ENCODE measurements around the gene PDILT. TPM values are rescaled to one million over a fixed set of nuclear protein-coding genes. Genes with fewer than 3 reads are reported as not detected.

PDILT gene
- total and polyA plus RNA-seq, 11 donors = not detected

- Histone ChIP-seq H3K4me1 (no peaks in the 10 kb centered on the region), H3K27ac (no peak overlapping the region), H3K36me3 (no peaks in the 10 kb centered on the region), H3K9me3 (no peaks in the 10 kb centered on the region), H3K4me3 (no peak overlapping the region), H3K27me3 (peaks cover 0 to 37% (median 8%) of the 10 kb centered on the region in 9 donors)
- TF ChIP-seq CTCF (IDR thresholded peaks at IDR 0.05) (no peak), POLR2A (IDR thresholded peaks at IDR 0.05) (no peak)
- DNase-seq (no peak), ATAC-seq (no peak)
- intact Hi-C loops (cut with DNase I) = no loop called here
These were observed 51.2 kb downstream of the PDILT start for GRCh38 chr16:20353379-20353778.

DNA sequence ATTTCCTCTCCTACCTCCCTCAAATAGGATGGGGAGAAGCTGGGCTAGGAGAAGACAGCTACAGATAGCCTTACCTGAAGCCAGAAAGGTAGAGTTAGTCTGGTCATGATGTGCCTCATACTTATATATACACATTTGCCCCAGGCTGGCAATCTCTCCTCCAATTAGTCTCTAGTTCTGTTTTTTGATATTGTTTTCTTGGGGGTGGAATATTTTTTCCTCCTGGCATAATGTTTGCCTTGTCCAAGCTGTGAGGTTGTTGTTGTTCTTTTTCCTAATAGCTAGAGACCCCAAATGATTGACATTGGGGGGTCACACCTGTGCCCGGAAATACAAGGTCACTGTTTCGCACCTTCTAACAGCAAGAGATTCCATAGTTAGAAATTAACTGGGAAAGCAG, 51.9 kb downstream of the PDILT start, which contains the start of gene UMOD:
Gene UMOD (minus strand): TSS at position 101 of the 400 bp plus-strand sequence. CDS start 1,978 bp downstream, outside the sequence.
- Histone ChIP-seq H3K4me1 (no peaks in the 10 kb centered on the region), H3K27me3 (peaks cover 0 to 45% (median 12%) of the 10 kb centered on the region in 9 donors), H3K9me3 (no peaks in the 10 kb centered on the region), H3K27ac (no peak within 1 kb of the TSS), H3K36me3 (no peaks in the 10 kb centered on the region), H3K4me3 (no peak within 1 kb of the TSS)
- TF ChIP-seq CTCF (IDR thresholded peaks at IDR 0.05) = no peak
- no peak for TF ChIP-seq POLR2A (IDR thresholded peaks at IDR 0.05)
- ATAC-seq = no peak
- intact Hi-C loops (cut with DNase I) = no loop called here
- no peak for DNase-seq
- 78 to 98% (median 84%) methylated on average over 2 of the region's 2 CpGs for WGBS, 4 donors

GRCh38 chr16:20349615-20350014, 54.9 kb downstream of the PDILT start:
- intact Hi-C loops (cut with DNase I) = no loop called here
- H3K36me3 ChIP-seq = no peaks in the 10 kb centered on the region
- H3K27me3 ChIP-seq = peaks cover 0 to 39% (median 13%) of the 10 kb centered on the region in 9 donors
- TF ChIP-seq CTCF (IDR thresholded peaks at IDR 0.05) (no peak), POLR2A (IDR thresholded peaks at IDR 0.05) (no peak)
- H3K4me1 ChIP-seq = no peaks in the 10 kb centered on the region
- H3K9me3 ChIP-seq = no peaks in the 10 kb centered on the region
- no peak overlapping the region for H3K27ac ChIP-seq
- no peak for DNase-seq
- WGBS, 4 donors = 75 to 88% (median 77%) methylated on average over 6 of the region's 6 CpGs
- no peak overlapping the region for H3K4me3 ChIP-seq
- no peak for ATAC-seq

- H3K27me3 ChIP-seq = peaks cover 0 to 39% (median 13%) of the 10 kb centered on the region in 9 donors
- 26 to 53% (median 31%) methylated on average over 24 to 77 of the region's 77 CpGs for WGBS, 4 donors
- intact Hi-C loops (cut with DNase I) = no loop called here
- DNase-seq (no peak), ATAC-seq (peak in 1 of 4 donors; percentile 48)
- H3K4me3 ChIP-seq = no peak overlapping the region
- TF ChIP-seq CTCF (IDR thresholded peaks at IDR 0.05) (no peak), POLR2A (IDR thresholded peaks at IDR 0.05) (no peak)
- no peaks in the 10 kb centered on the region for H3K4me1 ChIP-seq
- no peaks in the 10 kb centered on the region for H3K36me3 ChIP-seq
- no peak overlapping the region for H3K27ac ChIP-seq
- no peaks in the 10 kb centered on the region for H3K9me3 ChIP-seq
These were observed 56.0 kb downstream of the PDILT start for GRCh38 chr16:20348365-20349185.
